ENCODE measurements around the gene LRIG1.

Gene LRIG1

DNA sequence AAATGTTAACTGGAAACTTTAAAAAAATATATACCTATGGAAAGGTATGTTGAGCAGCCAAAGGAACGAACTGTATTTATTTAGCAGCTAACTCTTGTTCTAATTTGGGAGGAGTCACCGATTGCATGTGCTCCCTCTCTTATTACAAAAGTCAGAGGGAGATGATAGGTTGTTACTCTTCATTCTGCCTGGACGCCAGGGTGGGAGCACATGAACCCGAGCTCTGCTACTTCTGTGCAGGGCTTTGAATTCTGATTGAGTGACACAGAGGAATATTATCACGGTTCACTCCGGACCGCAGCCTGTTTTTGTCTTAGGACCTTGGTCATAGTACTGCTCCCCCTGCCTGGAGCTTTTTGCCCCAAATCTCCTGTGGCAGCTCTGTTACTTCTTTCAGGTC lies 36.9 kb upstream of the LRIG1 start:
- TF ChIP-seq, protein P1, sequence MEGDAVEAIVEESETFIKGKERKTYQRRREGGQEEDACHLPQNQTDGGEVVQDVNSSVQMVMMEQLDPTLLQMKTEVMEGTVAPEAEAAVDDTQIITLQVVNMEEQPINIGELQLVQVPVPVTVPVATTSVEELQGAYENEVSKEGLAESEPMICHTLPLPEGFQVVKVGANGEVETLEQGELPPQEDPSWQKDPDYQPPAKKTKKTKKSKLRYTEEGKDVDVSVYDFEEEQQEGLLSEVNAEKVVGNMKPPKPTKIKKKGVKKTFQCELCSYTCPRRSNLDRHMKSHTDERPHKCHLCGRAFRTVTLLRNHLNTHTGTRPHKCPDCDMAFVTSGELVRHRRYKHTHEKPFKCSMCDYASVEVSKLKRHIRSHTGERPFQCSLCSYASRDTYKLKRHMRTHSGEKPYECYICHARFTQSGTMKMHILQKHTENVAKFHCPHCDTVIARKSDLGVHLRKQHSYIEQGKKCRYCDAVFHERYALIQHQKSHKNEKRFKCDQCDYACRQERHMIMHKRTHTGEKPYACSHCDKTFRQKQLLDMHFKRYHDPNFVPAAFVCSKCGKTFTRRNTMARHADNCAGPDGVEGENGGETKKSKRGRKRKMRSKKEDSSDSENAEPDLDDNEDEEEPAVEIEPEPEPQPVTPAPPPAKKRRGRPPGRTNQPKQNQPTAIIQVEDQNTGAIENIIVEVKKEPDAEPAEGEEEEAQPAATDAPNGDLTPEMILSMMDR (IDR thresholded peaks at IDR 0.05) = no peak
- no peak overlapping the region for H3K27ac ChIP-seq
- H3K4me3 ChIP-seq (ENCODE audit: low read depth in 1 of 2, low read length in 1 of 2) = no peak overlapping the region
- no peaks in the 10 kb centered on the region for H3K4me1 ChIP-seq (ENCODE audit: control insufficient read depth in 1 of 2, insufficient read depth in 1 of 2, low read depth in 1 of 2, low read length in 1 of 2)
- H3K27me3 ChIP-seq = no peaks in the 10 kb centered on the region
- H3K9me3 ChIP-seq = no peaks in the 10 kb centered on the region
- H3K36me3 ChIP-seq = no peaks in the 10 kb centered on the region

DNA sequence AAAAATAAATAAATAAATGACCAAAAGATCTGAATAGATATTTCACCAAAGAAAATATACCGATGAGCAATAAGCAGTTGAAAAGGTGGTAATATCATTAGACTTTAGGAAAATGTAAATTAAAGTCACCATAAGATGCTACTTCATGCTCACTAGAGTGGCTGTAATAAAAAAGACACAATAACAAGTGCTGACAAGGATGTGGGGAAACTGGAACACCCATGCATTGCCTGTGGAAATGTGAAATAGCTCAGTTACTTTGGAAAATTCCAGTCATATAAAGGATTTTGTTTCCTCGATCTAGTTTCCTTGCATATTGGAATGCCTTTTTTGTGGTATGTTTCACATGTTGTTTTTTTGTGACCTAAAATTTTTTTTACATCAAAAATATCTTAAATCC lies 36.0 kb upstream of the LRIG1 start:
- Histone ChIP-seq H3K27me3 (no peaks in the 10 kb centered on the region), H3K36me3 (no peaks in the 10 kb centered on the region), H3K4me1 (ENCODE audit: control insufficient read depth in 1 of 2, insufficient read depth in 1 of 2, low read depth in 1 of 2, low read length in 1 of 2) (no peaks in the 10 kb centered on the region), H3K4me3 (ENCODE audit: low read depth in 1 of 2, low read length in 1 of 2) (no peak overlapping the region), H3K9me3 (no peaks in the 10 kb centered on the region), H3K27ac (no peak overlapping the region)
- TF ChIP-seq, protein P1 (IDR thresholded peaks at IDR 0.05) = no peak

DNA sequence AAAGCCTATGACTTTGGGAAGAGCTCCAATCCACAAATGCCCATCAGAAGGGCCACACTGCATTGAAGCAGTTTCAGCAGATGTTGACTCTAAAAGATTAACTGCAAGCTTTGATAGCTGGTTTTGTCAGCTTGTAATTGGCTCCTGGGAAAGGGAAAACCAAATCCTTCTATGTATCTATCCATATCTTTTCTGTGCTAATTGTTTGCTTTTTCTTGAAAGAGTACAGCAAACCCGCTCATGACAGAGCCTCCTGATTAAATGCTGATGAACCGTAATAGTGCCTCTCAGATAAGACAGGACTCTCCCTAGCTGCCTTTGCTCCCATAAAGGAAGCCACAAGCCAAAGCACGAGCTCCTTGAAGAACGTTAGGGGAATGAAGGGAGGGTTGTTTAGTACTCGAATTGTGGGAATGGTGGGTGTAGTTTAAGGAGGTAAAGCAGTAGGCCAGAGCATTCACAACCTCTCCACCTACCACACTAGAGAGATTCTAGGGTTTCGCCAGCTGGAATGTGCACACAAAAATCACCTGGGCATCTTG lies 33.6 kb upstream of the LRIG1 start:
- Histone ChIP-seq H3K27me3 (no peaks in the 10 kb centered on the region), H3K27ac (no peak overlapping the region), H3K9me3 (no peaks in the 10 kb centered on the region), H3K4me1 (ENCODE audit: control insufficient read depth in 1 of 2, insufficient read depth in 1 of 2, low read depth in 1 of 2, low read length in 1 of 2) (no peaks in the 10 kb centered on the region), H3K36me3 (no peaks in the 10 kb centered on the region), H3K4me3 (ENCODE audit: low read depth in 1 of 2, low read length in 1 of 2) (no peak overlapping the region)
- TF ChIP-seq, protein P1 (IDR thresholded peaks at IDR 0.05) = no peak

DNA sequence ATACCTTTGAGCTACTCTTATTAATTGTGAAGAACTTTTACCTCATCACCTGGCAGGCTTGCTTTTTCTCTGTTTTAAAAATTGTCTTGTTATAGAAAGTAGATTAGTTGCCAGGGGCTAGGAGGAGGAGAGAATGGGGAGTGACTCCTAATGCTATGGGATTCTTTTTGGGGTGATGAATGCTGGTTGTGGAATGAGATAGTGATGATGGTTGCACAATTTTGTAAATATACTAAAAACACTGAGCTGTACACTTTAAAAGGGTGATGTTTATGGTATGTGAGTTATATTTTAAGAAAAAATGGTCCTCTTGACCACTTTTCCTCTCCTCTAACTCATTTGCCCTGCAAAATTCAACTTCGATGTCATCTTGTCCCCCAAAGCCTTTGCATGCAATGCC lies 31.8 kb upstream of the LRIG1 start:
- H3K4me1 ChIP-seq (ENCODE audit: control insufficient read depth in 1 of 2, insufficient read depth in 1 of 2, low read depth in 1 of 2, low read length in 1 of 2) = peaks cover 12 to 13% of the 10 kb centered on the region in 2 experiments
- H3K27me3 ChIP-seq = no peaks in the 10 kb centered on the region
- H3K9me3 ChIP-seq = no peaks in the 10 kb centered on the region
- H3K27ac ChIP-seq = no peak overlapping the region
- TF ChIP-seq, protein P1 (IDR thresholded peaks at IDR 0.05) = no peak
- no peaks in the 10 kb centered on the region for H3K36me3 ChIP-seq
- H3K4me3 ChIP-seq (ENCODE audit: low read depth in 1 of 2, low read length in 1 of 2) = no peak overlapping the region

DNA sequence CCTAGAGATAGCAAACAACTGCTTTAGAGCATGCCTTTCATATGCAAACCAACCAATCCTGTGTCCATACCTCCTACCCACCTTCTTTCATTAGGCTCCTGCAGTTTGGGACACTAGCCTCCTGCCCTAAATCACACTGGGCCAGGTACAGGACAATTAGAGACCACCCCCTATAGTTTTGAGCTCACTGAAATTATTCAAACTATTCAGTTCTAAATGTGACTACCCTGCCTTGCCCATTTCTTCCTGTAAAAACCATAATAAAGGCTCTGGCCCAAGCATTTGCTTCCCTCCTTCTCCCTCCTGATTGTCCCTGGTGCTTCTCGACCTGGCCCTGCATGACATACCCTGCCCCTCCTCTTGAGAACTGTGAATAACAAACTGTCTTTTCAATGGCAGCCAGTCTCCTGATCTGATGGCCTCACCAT lies 31.4 kb upstream of the LRIG1 start:
- H3K36me3 ChIP-seq = no peaks in the 10 kb centered on the region
- no peak overlapping the region for H3K4me3 ChIP-seq (ENCODE audit: low read depth in 1 of 2, low read length in 1 of 2)
- no peaks in the 10 kb centered on the region for H3K27me3 ChIP-seq
- no peak overlapping the region for H3K27ac ChIP-seq
- no peaks in the 10 kb centered on the region for H3K9me3 ChIP-seq
- H3K4me1 ChIP-seq (ENCODE audit: control insufficient read depth in 1 of 2, insufficient read depth in 1 of 2, low read depth in 1 of 2, low read length in 1 of 2) = peaks cover 16 to 17% of the 10 kb centered on the region in 2 experiments
- TF ChIP-seq, protein P1 (IDR thresholded peaks at IDR 0.05) = no peak

DNA sequence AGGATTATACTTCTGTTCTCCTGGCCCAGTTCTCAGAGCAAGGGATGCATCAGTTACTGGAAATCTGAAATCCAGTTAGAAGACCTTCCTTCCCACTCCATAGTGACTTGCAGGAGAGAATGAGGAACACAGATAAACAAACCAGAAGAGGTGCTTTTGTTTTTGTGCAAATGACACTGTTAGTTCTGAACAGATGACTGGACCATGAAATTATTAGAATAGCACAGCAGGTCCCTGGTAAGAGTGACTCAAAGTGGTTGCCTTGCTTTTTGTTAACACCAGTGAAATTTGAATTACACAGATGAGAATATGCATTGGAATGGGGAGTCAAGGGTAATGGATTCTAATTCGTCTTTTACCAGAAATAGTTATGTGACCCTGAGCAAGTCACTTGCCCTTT lies 30.4 kb upstream of the LRIG1 start:
- Histone ChIP-seq H3K4me3 (ENCODE audit: low read depth in 1 of 2, low read length in 1 of 2) (no peak overlapping the region), H3K9me3 (no peaks in the 10 kb centered on the region), H3K27ac (no peak overlapping the region), H3K4me1 (ENCODE audit: control insufficient read depth in 1 of 2, insufficient read depth in 1 of 2, low read depth in 1 of 2, low read length in 1 of 2) (peaks cover 16 to 24% of the 10 kb centered on the region in 2 experiments), H3K36me3 (no peaks in the 10 kb centered on the region), H3K27me3 (no peaks in the 10 kb centered on the region)
- TF ChIP-seq, protein P1 (IDR thresholded peaks at IDR 0.05) = no peak

All from neutrophil (primary cell).